Testis (tissue), 3 donors: ENCODE measurements around the gene PRUNE2. TPM values are rescaled to one million over a fixed set of nuclear protein-coding genes. Genes with fewer than 3 reads are reported as not detected.

Experiments used
- DNase-seq: peaks from one replicate; pipeline ENCODE4 v3.0.0-alpha.2; 2019
- H3K27ac ChIP-seq, 2 donors: fragments of 200-600 bp; sonication (generic); one replicate each; pipeline ENCODE4 v1.5.1; 2019
- H3K27me3 ChIP-seq: fragments of 200-600 bp; sonication (generic); one replicate; pipeline ENCODE4 v1.5.1; 2019
- H3K36me3 ChIP-seq: fragments of 200-600 bp; sonication (generic); one replicate; pipeline ENCODE4 v1.5.1; 2017; ENCODE audit warnings: low read depth; ENCODE audit errors: missing control alignments
- H3K4me1 ChIP-seq: fragments of 200-600 bp; sonication (generic); one replicate; pipeline ENCODE4 v1.5.1; 2019
- H3K4me3 ChIP-seq, 2 donors: fragments of 200-600 bp; sonication (generic); one replicate each; pipeline ENCODE4 v1.5.1; 2017 to 2019
- H3K9me3 ChIP-seq: fragments of 200-600 bp; sonication (generic); one replicate; pipeline ENCODE4 v1.5.1; 2017
- POLR2A ChIP-seq: fragments of 450-650 bp; IDR thresholded peaks from one replicate; pipeline ENCODE4 v1.6.1; 2017; ENCODE audit warnings: antibody characterized with exemption, mild to moderate bottlenecking, moderate library complexity
- WGBS, 2 donors: methylation state at CpG; one replicate each; pipeline ENCODE4 v1.1.5; 2018; 5-methylcytosine and 5-hydroxymethylcytosine counted together
- intact Hi-C: fragments of 100-400 bp; cut with DNase I; formaldehyde crosslinking; loops from one replicate; pipeline ENCODE4 v1.15.1; 2023; ENCODE audit warnings: low total_unique reads
- polyA plus RNA-seq: library from polyadenylated mRNA; stranded (reverse); fragments of 350-450 nt; fragmentation: Illumina TruSeq; extraction: RNeasy Lipid Tissue Mini Kit (QIAGEN cat#74804); gene quantifications from one replicate; pipeline ENCODE4 v1.2.3, GENCODE V29; 2014; ENCODE audit warnings: low read depth, low replicate concordance; ENCODE audit not compliant: insufficient read depth
- total RNA-seq, 2 donors: library from RNA; depleted of rRNA; stranded (reverse); fragments of >200 nt; gene quantifications; one replicate each; pipeline ENCODE4 v1.2.3, GENCODE V29; 2016
- TF ChIP-seq, protein P1 (sequence below), 3 experiments: fragments of 450-650 bp in 2 of 3; fragments of 200-600 bp in 1 of 3; sonication (generic) in 1 of 3; IDR thresholded peaks; one replicate each; pipeline ENCODE4 v1.5.1; 2016 to 2019; ENCODE audit warnings: antibody characterized with exemption in 3 of 3, mild to moderate bottlenecking in 2 of 3, moderate library complexity in 1 of 3

PRUNE2 gene
- total and polyA plus RNA-seq, 3 donors from 2014 or later = 15.8 to 19.3 (median 17.2) TPM

DNA sequence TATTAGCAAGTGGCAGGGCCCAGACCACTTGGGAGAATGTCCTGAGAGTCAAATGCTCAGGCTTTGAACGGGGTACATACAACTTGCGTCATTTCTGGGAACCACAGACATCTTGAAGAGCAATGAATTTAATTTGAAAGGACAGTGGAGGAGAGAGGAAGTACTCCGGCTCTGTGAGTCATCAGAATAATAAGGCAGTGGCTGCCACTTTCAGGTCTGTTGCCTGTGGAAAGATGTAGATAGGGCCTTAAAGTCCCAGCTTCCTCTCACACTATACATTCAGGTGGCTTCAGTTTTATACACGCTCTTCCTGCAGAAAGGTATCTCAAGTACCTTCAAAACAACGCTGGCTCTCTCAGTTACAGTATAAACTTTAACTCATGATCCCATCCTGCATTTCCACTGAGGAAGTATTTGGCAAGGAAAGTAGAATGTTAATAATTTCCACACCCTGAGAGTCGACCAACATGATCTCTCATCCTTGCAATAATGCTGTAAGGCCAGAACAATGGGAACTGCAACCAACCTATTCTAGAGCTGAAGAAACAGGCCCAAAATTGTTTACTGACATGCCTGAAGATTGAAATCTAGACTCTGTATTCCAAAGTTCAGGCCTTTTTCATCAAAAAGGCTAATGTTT is 6.8 kb upstream of the PRUNE2 start:
- intact Hi-C loops = no loop called here
- no peak overlapping the region for H3K4me3 ChIP-seq

DNA sequence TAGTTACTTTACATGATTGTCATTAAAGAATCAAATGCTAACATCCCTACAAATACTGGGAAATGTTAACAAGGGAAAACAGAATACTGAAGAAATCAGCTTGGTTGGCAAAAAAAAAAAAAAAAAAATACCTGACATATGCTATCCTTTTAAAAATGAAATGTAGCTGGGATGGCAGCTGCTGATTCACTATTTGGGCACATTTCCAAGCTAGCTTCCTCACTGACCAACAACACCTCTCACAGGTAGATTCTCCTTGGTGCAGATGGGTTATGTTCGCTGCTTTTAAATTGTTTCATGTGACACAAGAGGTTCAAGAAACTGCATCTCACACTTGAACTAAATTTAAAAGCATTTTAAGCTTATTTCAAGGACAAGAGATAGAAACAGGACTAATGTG is 6.1 kb upstream of the PRUNE2 start:
- Histone ChIP-seq H3K27ac (no peak overlapping the region), H3K4me3 (no peak overlapping the region), H3K9me3 (no peaks in the 10 kb centered on the region), H3K4me1 (no peaks in the 10 kb centered on the region), H3K27me3 (no peaks in the 10 kb centered on the region), H3K36me3 (no peaks in the 10 kb centered on the region)
- intact Hi-C loops = no loop called here
- TF ChIP-seq, protein P1, sequence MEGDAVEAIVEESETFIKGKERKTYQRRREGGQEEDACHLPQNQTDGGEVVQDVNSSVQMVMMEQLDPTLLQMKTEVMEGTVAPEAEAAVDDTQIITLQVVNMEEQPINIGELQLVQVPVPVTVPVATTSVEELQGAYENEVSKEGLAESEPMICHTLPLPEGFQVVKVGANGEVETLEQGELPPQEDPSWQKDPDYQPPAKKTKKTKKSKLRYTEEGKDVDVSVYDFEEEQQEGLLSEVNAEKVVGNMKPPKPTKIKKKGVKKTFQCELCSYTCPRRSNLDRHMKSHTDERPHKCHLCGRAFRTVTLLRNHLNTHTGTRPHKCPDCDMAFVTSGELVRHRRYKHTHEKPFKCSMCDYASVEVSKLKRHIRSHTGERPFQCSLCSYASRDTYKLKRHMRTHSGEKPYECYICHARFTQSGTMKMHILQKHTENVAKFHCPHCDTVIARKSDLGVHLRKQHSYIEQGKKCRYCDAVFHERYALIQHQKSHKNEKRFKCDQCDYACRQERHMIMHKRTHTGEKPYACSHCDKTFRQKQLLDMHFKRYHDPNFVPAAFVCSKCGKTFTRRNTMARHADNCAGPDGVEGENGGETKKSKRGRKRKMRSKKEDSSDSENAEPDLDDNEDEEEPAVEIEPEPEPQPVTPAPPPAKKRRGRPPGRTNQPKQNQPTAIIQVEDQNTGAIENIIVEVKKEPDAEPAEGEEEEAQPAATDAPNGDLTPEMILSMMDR (IDR thresholded peaks at IDR 0.05) = no peak
- no peak for TF ChIP-seq POLR2A
- WGBS, 2 donors = 79 to 93% methylated on average over 1 of the region's 1 CpG
- no peak for DNase-seq

More for the DNA sequence above, 6.8 kb upstream of the PRUNE2 start:
- no peak for DNase-seq
- no peak overlapping the region for H3K27ac ChIP-seq
- H3K36me3 ChIP-seq = no peaks in the 10 kb centered on the region
- no peaks in the 10 kb centered on the region for H3K4me1 ChIP-seq
- no peak for TF ChIP-seq POLR2A
- TF ChIP-seq, protein P1 (IDR thresholded peaks at IDR 0.05) = no peak
- 65 to 78% methylated on average over 6 of the region's 6 CpGs for WGBS, 2 donors
- H3K27me3 ChIP-seq = no peaks in the 10 kb centered on the region
- no peaks in the 10 kb centered on the region for H3K9me3 ChIP-seq

DNA sequence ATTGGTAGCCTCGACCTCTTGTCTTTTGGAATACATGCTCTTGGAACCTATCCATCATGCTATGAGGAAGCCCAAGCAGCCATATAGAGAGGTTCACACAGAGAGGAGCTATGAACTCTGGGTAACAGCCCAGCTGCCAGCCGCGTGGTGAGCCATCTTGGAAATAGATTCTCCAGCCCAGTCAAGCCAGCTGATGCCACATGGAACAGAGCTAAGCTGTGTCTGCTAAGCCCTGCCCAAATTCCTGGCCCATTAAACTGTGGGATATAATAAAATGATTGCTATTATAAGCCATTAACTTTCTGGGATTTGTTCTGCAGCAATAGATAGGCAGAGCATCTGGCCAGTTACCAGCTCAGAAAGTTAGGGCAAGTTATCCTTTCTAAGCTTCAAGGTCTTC is 4.9 kb upstream of the PRUNE2 start:
- H3K27ac ChIP-seq = no peak overlapping the region
- WGBS, 2 donors = 85 to 86% methylated on average over 3 of the region's 3 CpGs
- intact Hi-C loops = no loop called here
- no peaks in the 10 kb centered on the region for H3K9me3 ChIP-seq
- H3K27me3 ChIP-seq = no peaks in the 10 kb centered on the region
- no peak for TF ChIP-seq POLR2A
- TF ChIP-seq, protein P1 (IDR thresholded peaks at IDR 0.05) = no peak
- no peak for DNase-seq
- peaks cover 2% of the 10 kb centered on the region for H3K4me1 ChIP-seq
- no peaks in the 10 kb centered on the region for H3K36me3 ChIP-seq
- H3K4me3 ChIP-seq = no peak overlapping the region

DNA sequence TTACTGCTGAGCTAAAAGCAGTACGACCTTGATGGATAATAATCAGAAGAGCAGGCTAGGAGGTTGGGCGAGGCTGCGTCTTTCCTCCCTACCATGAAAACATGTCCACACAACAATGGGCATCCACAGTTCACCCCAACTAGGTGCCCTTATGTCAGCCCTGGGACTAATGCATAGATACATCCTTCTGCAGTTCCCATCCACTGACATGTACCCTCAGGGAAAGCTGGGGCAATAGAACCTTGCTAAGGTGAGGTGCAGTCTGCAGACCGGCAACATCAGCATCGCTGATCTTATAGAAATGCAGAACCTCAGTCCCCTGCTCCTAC is 697 bp upstream of the PRUNE2 start:
- WGBS, 2 donors = 3 to 9% methylated on average over 5 of the region's 5 CpGs
- intact Hi-C loops = no loop called here
- Histone ChIP-seq H3K36me3 (no peaks in the 10 kb centered on the region), H3K27ac (no peak overlapping the region), H3K9me3 (no peaks in the 10 kb centered on the region), H3K4me1 (peaks cover 9% of the 10 kb centered on the region), H3K4me3 (peak overlapping the region; percentile 48 to 63), H3K27me3 (no peaks in the 10 kb centered on the region)
- TF ChIP-seq POLR2A = no peak
- TF ChIP-seq, protein P1 (IDR thresholded peaks at IDR 0.05) = no peak
- no peak for DNase-seq
